Measurements from ENCODE around the gene CAPN12. TPM values are rescaled to one million over a fixed set of nuclear protein-coding genes. Genes with fewer than 3 reads are reported as not detected.

Gene CAPN12
- total RNA-seq, 2 experiments from 2014 or later: 7.1 to 9.0 TPM

- Mint-ChIP-seq H3K4me1 (ENCODE audit: low read depth) (peaks cover 14% of the 10 kb centered on the region), H3K27me3 (no peaks in the 10 kb centered on the region), H3K27ac (no peak overlapping the region), H3K4me3 (no peak overlapping the region), H3K36me3 (peaks cover 10% of the 10 kb centered on the region), H3K9me3 (no peaks in the 10 kb centered on the region)
- no peak for DNase-seq
- ChIA-PET POLR2A (no interaction called here), CTCF (interaction anchor here (0.7 kb wide), 1 partner anchor 53 kb away, joined by 3 read pairs; no protein-coding TSS in a partner anchor)
- intact Hi-C loops (cut with micrococcal nuclease): no loop called here
Observed at GRCh38 chr19:38727868-38728660, 16.2 kb downstream of the CAPN12 start.

GRCh38 chr19:38727306-38727867 lies 16.9 kb downstream of the CAPN12 start:
- ChIA-PET POLR2A (no interaction called here), CTCF (interaction anchor here (0.7 kb wide), 1 partner anchor 52 kb away, joined by 3 read pairs; no protein-coding TSS in a partner anchor)
- Mint-ChIP-seq H3K27ac (no peak overlapping the region), H3K4me3 (no peak overlapping the region), H3K27me3 (no peaks in the 10 kb centered on the region), H3K36me3 (peaks cover 10% of the 10 kb centered on the region), H3K4me1 (ENCODE audit: low read depth) (peaks cover 14% of the 10 kb centered on the region), H3K9me3 (no peaks in the 10 kb centered on the region)
- intact Hi-C loops (cut with micrococcal nuclease): no loop called here
- no peak for DNase-seq

- Mint-ChIP-seq H3K9me3 (no peaks in the 10 kb centered on the region), H3K36me3 (peaks cover 10% of the 10 kb centered on the region), H3K4me3 (no peak overlapping the region), H3K27ac (peak overlapping the region; percentile 24), H3K27me3 (no peaks in the 10 kb centered on the region), H3K4me1 (ENCODE audit: low read depth) (peaks cover 14% of the 10 kb centered on the region)
- peak; percentile 34 for DNase-seq
- CTCF ChIA-PET: interaction anchor here (0.7 to 0.9 kb wide), 2 partner anchors 161 to 204 kb away, joined by 3 read pairs; partner anchors contain the start of genes MRPS12 and SARS2
- intact Hi-C loops (cut with micrococcal nuclease): no loop called here
- POLR2A ChIA-PET: no interaction called here
Observed at GRCh38 chr19:38726761-38727301, 17.4 kb downstream of the CAPN12 start.

- H3K27ac Mint-ChIP-seq: no peak overlapping the region
- CTCF ChIA-PET: interaction anchor here (0.7 to 0.9 kb wide), 3 partner anchors 66 to 204 kb away, joined by 3 read pairs; partner anchors contain the start of genes MRPS12 and SARS2
- H3K9me3 Mint-ChIP-seq: no peaks in the 10 kb centered on the region
- H3K4me3 Mint-ChIP-seq: no peak overlapping the region
- H3K27me3 Mint-ChIP-seq: no peaks in the 10 kb centered on the region
- peaks cover 14% of the 10 kb centered on the region for H3K4me1 Mint-ChIP-seq (ENCODE audit: low read depth)
- peaks cover 10% of the 10 kb centered on the region for H3K36me3 Mint-ChIP-seq
- no peak for DNase-seq
- intact Hi-C loops (cut with micrococcal nuclease): no loop called here
- POLR2A ChIA-PET: no interaction called here
Observed at GRCh38 chr19:38726284-38726673, 18.0 kb downstream of the CAPN12 start.

GRCh38 chr19:38725469-38726283 lies 18.6 kb downstream of the CAPN12 start:
- ChIA-PET CTCF (interaction anchor here (0.7 to 0.9 kb wide), 3 partner anchors 66 to 205 kb away, joined by 3 read pairs; partner anchors contain the start of genes MRPS12 and SARS2), POLR2A (no interaction called here)
- H3K36me3 Mint-ChIP-seq: peaks cover 10% of the 10 kb centered on the region
- H3K27me3 Mint-ChIP-seq: no peaks in the 10 kb centered on the region
- peaks cover 14% of the 10 kb centered on the region for H3K4me1 Mint-ChIP-seq (ENCODE audit: low read depth)
- intact Hi-C loops (cut with micrococcal nuclease): no loop called here
- no peak overlapping the region for H3K4me3 Mint-ChIP-seq
- no peak overlapping the region for H3K27ac Mint-ChIP-seq
- DNase-seq: no peak
- H3K9me3 Mint-ChIP-seq: no peaks in the 10 kb centered on the region

- H3K4me3 Mint-ChIP-seq: no peak overlapping the region
- ChIA-PET CTCF (interaction anchor here (1.0 to 1.3 kb wide), 3 partner anchors 163 to 322 kb away, joined by 3 to 5 read pairs (median 3); partner anchors contain the start of genes FAM98C, MRPS12 and SARS2), POLR2A (no interaction called here)
- H3K27me3 Mint-ChIP-seq: no peaks in the 10 kb centered on the region
- intact Hi-C loops (cut with micrococcal nuclease): no loop called here
- no peak overlapping the region for H3K27ac Mint-ChIP-seq
- H3K36me3 Mint-ChIP-seq: peaks cover 2% of the 10 kb centered on the region
- no peaks in the 10 kb centered on the region for H3K9me3 Mint-ChIP-seq
- no peak for DNase-seq
- peaks cover 12% of the 10 kb centered on the region for H3K4me1 Mint-ChIP-seq (ENCODE audit: low read depth)
Observed at GRCh38 chr19:38723990-38724854, 20.1 kb downstream of the CAPN12 start.

GRCh38 chr19:38723606-38723965 lies 20.7 kb downstream of the CAPN12 start:
- Mint-ChIP-seq H3K4me1 (ENCODE audit: low read depth) (peaks cover 12% of the 10 kb centered on the region), H3K27ac (no peak overlapping the region), H3K9me3 (no peaks in the 10 kb centered on the region), H3K4me3 (no peak overlapping the region), H3K27me3 (no peaks in the 10 kb centered on the region), H3K36me3 (peaks cover 2% of the 10 kb centered on the region)
- POLR2A ChIA-PET: no interaction called here
- intact Hi-C loops (cut with micrococcal nuclease): no loop called here
- CTCF ChIA-PET: interaction anchor here (0.8 to 1.3 kb wide), 4 partner anchors 164 to 321 kb away, joined by 3 to 5 read pairs (median 4); partner anchors contain the start of genes FAM98C, MRPS12 and SARS2
- DNase-seq: no peak

GRCh38 chr19:38722947-38723605 lies 21.2 kb downstream of the CAPN12 start:
- POLR2A ChIA-PET: no interaction called here
- Mint-ChIP-seq H3K4me1 (ENCODE audit: low read depth) (peaks cover 12% of the 10 kb centered on the region), H3K27ac (no peak overlapping the region), H3K36me3 (peaks cover 2% of the 10 kb centered on the region), H3K4me3 (no peak overlapping the region), H3K9me3 (no peaks in the 10 kb centered on the region), H3K27me3 (no peaks in the 10 kb centered on the region)
- intact Hi-C loops (cut with micrococcal nuclease): no loop called here
- no peak for DNase-seq
- CTCF ChIA-PET: interaction anchor here (0.6 to 1.3 kb wide), 4 partner anchors 165 to 321 kb away, joined by 3 to 5 read pairs (median 4); partner anchors contain the start of gene FAM98C

GRCh38 chr19:38721979-38722773 lies 22.1 kb downstream of the CAPN12 start:
- intact Hi-C loops (cut with micrococcal nuclease): no loop called here
- Mint-ChIP-seq H3K9me3 (no peaks in the 10 kb centered on the region), H3K36me3 (peaks cover 2% of the 10 kb centered on the region)

GRCh38 chr19:38721496-38721895 lies 22.8 kb downstream of the CAPN12 start:
- POLR2A ChIA-PET: no interaction called here
- H3K27ac Mint-ChIP-seq: no peak overlapping the region
- no peaks in the 10 kb centered on the region for H3K27me3 Mint-ChIP-seq
- peaks cover 2% of the 10 kb centered on the region for H3K36me3 Mint-ChIP-seq
- DNase-seq: no peak
- CTCF ChIA-PET: no interaction called here
- H3K4me3 Mint-ChIP-seq: no peak overlapping the region
- intact Hi-C loops (cut with micrococcal nuclease): no loop called here
- peaks cover 6% of the 10 kb centered on the region for H3K4me1 Mint-ChIP-seq (ENCODE audit: low read depth)
- H3K9me3 Mint-ChIP-seq: no peaks in the 10 kb centered on the region

More at GRCh38 chr19:38721979-38722773, 22.1 kb downstream of the CAPN12 start:
- no peak overlapping the region for H3K27ac Mint-ChIP-seq
- peaks cover 12% of the 10 kb centered on the region for H3K4me1 Mint-ChIP-seq (ENCODE audit: low read depth)
- POLR2A ChIA-PET: no interaction called here
- DNase-seq: no peak
- no peaks in the 10 kb centered on the region for H3K27me3 Mint-ChIP-seq
- CTCF ChIA-PET: no interaction called here
- no peak overlapping the region for H3K4me3 Mint-ChIP-seq
